ENCODE results near the gene SLC9A9. TPM values are rescaled to one million over a fixed set of nuclear protein-coding genes. Genes with fewer than 3 reads are reported as not detected.

Gene SLC9A9
- total and polyA plus RNA-seq, 2 of the 8 experiments (the other 6 are each of a cell fraction or from before 2014, with no cell fraction given): 0.48 to 1.1 TPM

GRCh38 chr3:143605233-143605950 lies 242.9 kb downstream of the SLC9A9 start:
- H3K14ac ChIP-seq (ENCODE audit: insufficient read length): no peak overlapping the region
- CTCF ChIA-PET (ENCODE audit: partially characterized antibody): interaction anchor here (0.7 to 1.5 kb wide), 6 partner anchors 8 to 386 kb away, joined by 3 to 6 read pairs (median 4); no protein-coding TSS in a partner anchor
- no peak for DNase-seq (ENCODE audit: low read depth in 1 of 2, low spot score in 2 of 2)
- no peak overlapping the region for H2AK5ac ChIP-seq (ENCODE audit: low read depth, low read length)
- no peaks in the 10 kb centered on the region for H3K79me2 ChIP-seq (ENCODE audit: control insufficient read depth in 1 of 2, insufficient read depth in 2 of 2, low read length in 2 of 2)
- no peak overlapping the region for H3K4me2 ChIP-seq (ENCODE audit: insufficient read depth in 1 of 2, low read depth in 2 of 2, low read length in 2 of 2)
- no peaks in the 10 kb centered on the region for H3K36me3 ChIP-seq (ENCODE audit: control insufficient read depth in 2 of 4, insufficient read depth in 4 of 4, low read length in 3 of 4)
- H3K23me2 ChIP-seq (ENCODE audit: low read depth, low read length): no peaks in the 10 kb centered on the region
- H3K4me3 ChIP-seq (ENCODE audit: extremely low read depth in 1 of 4, insufficient read depth in 2 of 4, low read depth in 3 of 4, low read length in 4 of 4): no peak overlapping the region
- no peak overlapping the region for H2BK5ac ChIP-seq (ENCODE audit: low read depth, low read length)
- H4K8ac ChIP-seq (ENCODE audit: extremely low read depth, insufficient read depth, low read length): no peak overlapping the region
- H4K5ac ChIP-seq (ENCODE audit: insufficient read length, low read depth, low read length): no peak overlapping the region
- H2AFZ ChIP-seq (ENCODE audit: low read length): no peak overlapping the region
- no peak overlapping the region for H3K9ac ChIP-seq (replicated peaks in 1 of 4; ENCODE audit: extremely low read depth in 1 of 4, low read depth in 3 of 4, low read length in 3 of 4)
- TF ChIP-seq CEBPB (IDR thresholded peaks at IDR 0.05; ENCODE audit: low read depth, low read length) (no peak), CHD2 (IDR thresholded peaks at IDR 0.05; ENCODE audit: low read length) (no peak), SIRT6 (IDR thresholded peaks at IDR 0.05; ENCODE audit: low read length) (no peak)
- no peaks in the 10 kb centered on the region for H3K9me3 ChIP-seq (ENCODE audit: insufficient read depth in 2 of 2, low read depth in 1 of 2, low read length in 1 of 2)
- H2BK20ac ChIP-seq (ENCODE audit: low read length): no peak overlapping the region
- H4K20me1 ChIP-seq (replicated peaks in 1 of 2; ENCODE audit: control insufficient read depth in 1 of 2, insufficient read depth in 2 of 2, low read length in 2 of 2): no peaks in the 10 kb centered on the region
- no peak overlapping the region for H3K56ac ChIP-seq (replicated peaks; ENCODE audit: insufficient read length, low read depth, low read length)
- peaks cover 0 to 4% (median 0%) of the 10 kb centered on the region in 4 experiments; a peak in 1 of 7 replicates for H3K4me1 ChIP-seq (replicated peaks in 1 of 4; ENCODE audit: control insufficient read depth in 3 of 4, insufficient read depth in 4 of 4, low read length in 3 of 4)
- WGBS, 2 experiments (ENCODE audit: extremely low coverage in 1 of 2, insufficient coverage in 1 of 2, insufficient read length in 1 of 2, insufficient replicate concordance in 2 of 2, low coverage in 1 of 2, low lambda C conversion rate in 2 of 2, missing lambda C conversion rate in 1 of 2): 90% methylated on average over 3 of the region's 3 CpGs; no CpG with 5 or more reads in 1 of the 2 experiments
- no peak overlapping the region for H3K18ac ChIP-seq (ENCODE audit: extremely low read depth, low read length)
- no peak overlapping the region for H2BK12ac ChIP-seq (ENCODE audit: low read depth, low read length)
- H2BK15ac ChIP-seq (ENCODE audit: low read length): no peak overlapping the region
- no peak overlapping the region for H2BK120ac ChIP-seq (replicated peaks; ENCODE audit: low read depth, low read length)
- POLR2A ChIA-PET (ENCODE audit: partially characterized antibody): no interaction called here
- no peak overlapping the region for H3K4ac ChIP-seq (replicated peaks; ENCODE audit: insufficient read length, low read depth, low read length)
- no peaks in the 10 kb centered on the region for H3K79me1 ChIP-seq (ENCODE audit: low read depth, low read length)
- no peak overlapping the region for H3K23ac ChIP-seq (ENCODE audit: insufficient read length)
- H3K27ac ChIP-seq (ENCODE audit: low read depth, low read length): no peak overlapping the region
- FAIRE-seq: no peak
- H3K27me3 ChIP-seq (replicated peaks in 1 of 4; ENCODE audit: control insufficient read depth in 3 of 4, extremely low read depth in 1 of 4, insufficient read depth in 3 of 4, low read length in 3 of 4): no peaks in the 10 kb centered on the region
- no peak overlapping the region for H4K91ac ChIP-seq (replicated peaks; ENCODE audit: insufficient read length, low read length)
